Measurements from ENCODE around the gene COA3.

Gene COA3

DNA sequence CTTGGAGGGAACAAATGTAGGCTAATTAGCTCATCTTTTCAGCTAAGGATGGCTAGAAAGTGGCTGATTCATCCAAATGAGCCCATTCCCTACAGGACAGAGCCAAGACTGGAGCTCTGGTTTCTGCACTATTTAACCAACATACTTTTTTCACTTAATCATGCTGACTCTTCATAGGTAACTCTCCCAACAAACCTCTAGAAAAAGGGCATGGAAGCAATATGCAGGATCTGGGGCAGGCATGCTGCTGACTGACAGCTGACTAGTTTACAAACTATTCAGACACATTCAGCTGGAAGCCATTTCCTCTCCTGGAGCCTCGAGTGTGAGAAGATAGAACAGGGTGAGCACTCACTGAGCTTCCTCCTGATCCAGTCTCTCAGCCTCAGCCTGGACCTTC is 19.4 kb upstream of the COA3 start:
- DNase-seq (ENCODE audit: low read depth): no peak

DNA sequence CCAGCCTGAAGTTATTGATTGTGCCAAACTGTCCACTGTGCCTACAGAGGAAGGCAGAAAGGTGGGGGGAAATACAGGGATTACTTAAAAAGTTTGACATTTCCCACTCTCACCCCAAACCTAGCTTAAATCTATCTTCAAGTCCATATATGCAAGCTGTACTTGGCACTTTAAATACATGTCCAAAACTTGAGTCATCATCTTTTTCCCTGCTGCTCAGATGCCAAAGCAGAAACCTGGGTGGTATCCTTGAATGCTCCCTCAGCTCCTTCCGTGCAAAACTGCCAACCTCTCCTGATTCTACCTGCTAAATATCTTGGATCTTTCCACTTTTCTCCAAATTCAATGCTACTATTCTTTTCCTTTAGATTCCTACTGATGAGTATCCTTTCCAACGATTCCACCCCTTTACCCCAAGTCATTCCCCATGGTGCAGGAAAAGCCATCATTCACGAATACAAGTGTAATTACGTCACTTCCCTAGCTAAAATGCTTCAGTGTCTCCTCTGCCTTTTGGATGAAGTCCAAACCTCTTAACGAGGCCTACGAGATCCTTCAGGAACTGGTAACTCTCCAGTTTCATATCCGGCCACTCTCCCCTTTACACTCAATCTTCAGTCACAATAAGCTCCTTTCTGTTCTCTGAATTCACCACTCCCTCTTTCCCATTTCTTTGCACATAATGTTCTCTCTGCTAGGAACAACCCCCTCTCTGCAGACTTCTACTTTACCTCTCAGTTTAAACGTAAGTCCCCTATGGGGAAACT is 16.3 kb upstream of the COA3 start:
- no peak for DNase-seq (ENCODE audit: low read depth)

DNA sequence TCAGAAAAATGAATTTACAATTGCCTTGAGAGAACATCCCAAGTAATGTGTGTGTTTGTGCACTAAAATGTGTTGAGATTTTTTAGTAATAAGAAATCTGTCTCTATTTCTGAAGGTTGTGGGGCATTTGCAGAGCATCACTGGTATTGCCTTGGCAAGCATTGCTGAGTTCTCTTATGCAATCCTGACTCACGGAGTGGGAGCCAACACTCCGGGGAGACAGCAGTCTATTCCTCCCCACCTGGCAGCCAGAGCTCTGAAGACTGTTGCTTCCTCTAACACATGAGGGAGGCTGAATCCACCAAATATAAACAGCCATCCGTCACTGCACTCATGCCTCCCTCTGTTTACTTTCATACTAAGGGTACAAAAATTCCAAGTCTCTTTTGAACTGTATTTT is 10.7 kb upstream of the COA3 start:
- no peak for DNase-seq (ENCODE audit: low read depth)

DNA sequence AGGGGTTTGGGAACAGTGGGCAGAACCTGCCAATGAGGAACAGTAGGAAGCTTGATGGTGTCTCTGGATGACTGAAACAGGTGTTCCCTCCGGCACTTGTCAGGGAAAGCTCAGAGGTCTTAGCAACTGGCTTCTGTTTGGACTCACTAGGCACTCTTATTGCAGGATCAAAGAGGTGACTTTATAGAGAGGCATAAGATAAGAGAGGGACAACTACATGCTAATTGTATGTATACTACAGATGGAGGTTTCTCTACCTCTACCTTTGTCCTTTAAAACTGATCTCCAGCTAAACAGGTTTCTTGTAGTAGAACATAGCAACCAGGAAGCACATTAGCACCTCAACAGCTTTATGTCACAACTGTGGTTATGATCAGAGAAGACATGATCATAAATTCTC is 7.7 kb upstream of the COA3 start:
- DNase-seq (ENCODE audit: low read depth): no peak

DNA sequence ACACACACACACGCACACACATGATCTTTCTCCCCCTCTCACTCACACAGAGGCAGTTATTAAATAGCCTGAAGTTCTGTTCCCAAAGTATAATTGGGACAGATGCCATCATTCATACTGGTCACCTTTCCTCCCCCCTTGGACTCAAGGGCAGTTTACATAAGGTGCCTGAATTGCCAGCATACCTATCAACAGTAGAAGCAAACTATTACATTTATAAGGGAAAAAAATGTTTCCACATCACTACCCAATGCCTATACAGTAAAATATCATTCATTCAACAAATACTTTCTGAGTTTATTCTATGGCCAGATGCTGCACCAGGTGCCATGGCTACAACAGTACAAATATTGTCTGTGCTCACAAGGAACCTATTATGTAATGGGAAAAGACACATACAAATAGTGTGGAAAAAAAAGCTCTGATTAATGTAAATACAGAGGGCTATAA is 6.4 kb upstream of the COA3 start:
- DNase-seq (ENCODE audit: low read depth): no peak

DNA sequence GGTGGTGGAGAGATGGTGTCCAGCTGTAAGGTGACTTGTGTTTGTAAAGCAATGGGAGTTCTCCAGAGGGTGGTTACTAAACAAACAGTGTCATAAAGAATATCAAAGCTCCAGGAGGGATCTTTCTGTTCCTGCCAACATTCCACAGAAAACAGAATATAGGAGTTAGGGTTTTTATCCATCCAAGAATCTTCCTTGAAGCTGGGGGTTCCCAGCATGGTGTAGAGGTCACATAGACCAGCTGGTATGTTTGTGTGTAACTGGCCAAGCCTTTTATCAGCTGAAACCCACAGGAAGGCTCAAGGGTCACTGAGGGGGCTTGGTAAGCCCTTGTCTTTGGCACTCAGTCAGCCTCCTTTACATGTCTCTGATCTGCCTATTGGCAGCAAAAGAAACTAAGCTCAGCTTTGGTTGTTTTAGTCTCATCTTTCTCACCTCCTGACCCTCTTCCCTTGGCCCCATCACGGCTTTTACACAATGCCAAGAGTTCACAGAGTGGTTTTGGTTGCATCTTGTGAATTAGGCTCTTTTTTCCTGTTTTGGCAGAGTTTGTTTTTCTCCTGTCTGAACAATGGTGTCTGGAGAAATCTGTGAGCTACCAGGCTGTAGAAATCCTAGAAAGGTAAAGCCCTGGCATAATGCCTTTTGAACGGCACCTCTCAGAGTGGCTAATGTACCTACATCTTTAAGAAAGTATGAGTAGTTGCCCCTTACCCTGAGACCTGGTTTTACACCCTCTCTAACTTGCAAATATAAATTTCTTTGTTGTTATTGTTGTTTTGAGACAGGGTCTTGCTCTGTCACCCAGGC is 4.8 kb upstream of the COA3 start:
- no peak for DNase-seq (ENCODE audit: low read depth)

DNA sequence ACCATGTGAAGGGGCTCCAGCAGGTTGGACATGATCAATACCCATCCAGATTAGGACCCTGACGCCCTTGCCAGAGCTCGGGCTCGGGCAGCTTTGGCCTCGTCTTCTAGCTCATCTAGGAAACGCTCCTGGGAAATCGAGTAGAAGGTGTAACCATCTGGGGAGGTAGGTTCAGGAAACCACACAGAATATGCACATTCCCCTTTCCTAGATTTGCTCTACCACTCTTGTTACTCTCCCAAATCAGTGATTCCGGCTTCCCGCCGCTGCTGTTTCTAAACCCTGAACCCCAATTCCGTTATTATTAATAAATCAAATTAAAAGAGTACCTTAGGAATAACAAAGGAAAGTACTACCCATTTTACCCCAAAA is 507 bp downstream of the COA3 start:
- no peak for DNase-seq (ENCODE audit: low read depth)

DNA sequence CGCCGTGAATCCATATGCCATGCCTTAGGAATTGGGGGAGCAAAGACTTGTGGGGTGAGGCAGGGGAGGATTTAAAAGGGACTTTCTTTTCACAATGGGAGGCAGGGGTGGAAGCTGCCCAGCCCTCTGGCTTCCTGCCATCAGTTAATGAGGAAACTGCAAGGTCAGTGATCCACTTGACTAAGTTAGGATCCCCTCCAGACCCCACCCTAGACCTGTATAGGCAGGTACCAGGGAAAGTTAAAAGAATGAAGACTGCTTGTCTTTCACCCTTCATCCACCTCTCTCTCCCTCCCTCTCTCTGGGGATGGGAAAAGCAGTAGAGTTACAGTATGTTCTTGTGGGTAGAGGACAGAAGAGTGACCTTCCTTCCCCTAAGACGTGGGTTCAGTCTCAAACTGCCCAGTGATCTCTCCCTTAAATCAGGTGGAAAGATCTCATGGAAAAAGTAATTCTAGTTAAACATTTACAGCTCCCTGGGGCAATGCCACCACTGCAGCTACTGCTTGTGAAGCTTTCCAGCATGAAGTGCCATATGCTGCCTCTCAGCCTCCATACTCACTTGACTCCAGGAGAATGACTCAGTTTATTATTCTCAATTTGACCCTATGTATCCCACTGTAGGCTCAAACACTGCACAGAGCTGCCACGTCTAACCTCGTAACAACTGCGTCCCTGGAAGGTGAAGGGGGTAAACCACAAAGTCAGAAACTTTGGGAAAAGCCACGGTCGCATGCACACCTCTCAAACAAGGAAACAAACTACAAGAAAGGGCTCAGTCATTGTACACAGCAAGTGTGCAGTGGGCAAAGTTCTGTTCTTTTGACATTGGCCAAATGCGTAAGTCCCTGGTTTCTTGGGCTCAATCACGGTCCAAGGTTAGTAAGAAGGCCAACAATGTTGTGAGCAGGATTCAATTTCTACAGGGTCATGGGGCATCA is 1.2 kb downstream of the COA3 start:
- no peak for DNase-seq (ENCODE audit: low read depth)

DNA sequence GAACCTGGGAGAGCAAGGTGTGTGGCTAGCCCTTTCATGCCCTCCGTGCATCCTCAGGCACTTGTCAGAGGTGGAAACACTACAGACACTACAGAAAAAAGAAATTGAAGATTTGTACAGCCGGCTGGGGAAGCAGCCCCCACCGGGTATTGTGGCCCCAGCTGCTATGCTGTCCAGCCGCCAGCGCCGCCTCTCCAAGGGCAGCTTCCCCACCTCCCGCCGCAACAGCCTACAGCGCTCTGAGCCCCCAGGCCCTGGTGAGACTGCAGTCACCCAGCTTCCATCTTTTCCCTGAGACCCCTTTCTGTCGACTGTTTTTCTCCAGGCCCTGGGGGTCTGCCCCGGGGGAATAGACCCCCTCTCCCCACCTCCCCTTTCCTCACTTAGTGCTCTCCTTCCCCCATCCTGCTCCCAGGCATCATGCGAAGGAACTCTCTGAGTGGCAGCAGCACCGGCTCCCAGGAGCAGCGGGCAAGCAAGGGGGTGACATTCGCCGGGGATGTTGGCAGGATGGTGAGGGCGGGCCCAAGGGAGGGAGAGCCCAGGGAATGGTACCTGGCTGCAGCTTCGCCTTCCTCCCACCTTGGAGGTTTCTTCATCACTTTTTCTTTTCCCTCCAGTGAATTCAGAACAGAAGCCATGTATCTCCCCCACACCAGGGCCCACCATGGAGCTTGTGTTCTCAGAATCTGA is 2.3 kb downstream of the COA3 start:
- no peak for DNase-seq (ENCODE audit: low read depth)

DNA sequence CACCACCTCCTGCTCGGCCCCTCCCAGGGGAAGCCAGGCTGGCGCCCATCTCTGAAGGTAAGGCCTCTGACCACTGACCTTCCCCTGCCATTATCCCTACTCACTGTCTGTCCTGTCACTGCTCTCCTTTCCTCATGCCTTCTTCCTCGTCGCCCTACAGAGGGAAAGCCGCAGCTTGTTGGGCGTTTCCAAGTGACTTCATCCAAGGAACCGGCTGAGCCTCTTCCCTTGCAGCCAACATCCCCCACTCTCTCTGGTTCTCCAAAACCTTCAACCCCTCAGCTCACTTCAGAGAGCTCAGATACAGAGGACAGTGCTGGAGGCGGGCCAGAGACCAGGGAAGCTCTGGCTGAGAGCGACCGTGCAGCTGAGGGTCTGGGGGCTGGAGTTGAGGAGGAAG is 3.0 kb downstream of the COA3 start:
- DNase-seq (ENCODE audit: low read depth): no peak

DNA sequence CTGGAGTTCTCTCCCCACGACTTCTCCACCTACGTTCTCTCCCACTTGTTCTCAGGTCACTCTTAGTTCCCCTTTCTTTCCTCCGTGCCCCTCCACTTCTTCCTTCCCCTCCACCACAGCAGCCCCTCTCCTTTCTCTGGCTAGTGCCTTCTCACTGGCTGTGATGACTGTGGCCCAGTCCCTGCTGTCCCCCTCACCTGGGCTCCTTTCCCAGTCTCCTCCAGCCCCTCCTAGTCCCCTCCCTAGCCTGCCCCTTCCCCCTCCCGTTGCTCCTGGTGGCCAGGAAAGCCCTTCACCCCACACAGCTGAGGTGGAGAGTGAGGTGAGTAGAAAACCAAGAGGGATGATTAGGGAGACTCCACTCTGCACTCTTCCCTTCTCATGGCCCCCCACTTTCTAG is 3.4 kb downstream of the COA3 start:
- no peak for DNase-seq (ENCODE audit: low read depth)

DNA sequence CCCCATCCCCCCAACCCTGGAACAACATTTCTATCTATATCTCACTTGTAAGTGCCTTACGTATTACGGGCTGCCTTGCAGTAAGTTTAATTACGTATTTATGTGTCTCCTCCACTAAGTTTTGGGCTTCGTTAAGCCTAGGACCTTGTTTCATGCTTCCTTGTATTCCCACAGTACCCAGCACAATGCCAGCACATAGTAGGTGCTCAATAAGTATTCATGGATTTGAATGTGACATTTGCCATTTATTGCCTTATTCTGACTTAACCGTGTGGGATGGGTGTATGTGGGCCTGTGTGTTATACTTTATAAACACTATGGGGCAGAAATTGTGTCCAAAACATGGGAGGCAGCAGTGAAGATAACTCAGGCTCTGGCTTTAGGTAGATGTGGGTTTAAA is 6.0 kb downstream of the COA3 start:
- no peak for DNase-seq (ENCODE audit: low read depth)

DNA sequence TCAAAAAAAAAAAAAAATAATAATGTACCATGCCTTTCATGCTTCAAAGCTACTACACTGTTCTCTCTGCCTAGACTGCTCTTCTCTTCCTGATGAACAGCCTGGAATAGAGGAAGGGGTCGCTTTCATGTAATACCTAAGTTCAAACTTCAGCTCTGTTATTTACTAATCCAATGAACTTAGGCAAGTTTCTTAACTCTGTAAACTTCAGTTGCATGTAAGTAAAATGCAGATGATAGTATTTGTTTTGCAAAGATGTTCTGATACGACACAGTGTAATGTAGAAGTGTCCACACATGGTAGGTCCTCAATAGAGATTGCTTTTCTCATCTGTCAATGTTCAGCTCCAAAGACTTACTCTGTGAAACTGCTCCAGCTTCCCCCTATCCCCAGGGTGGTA is 6.6 kb downstream of the COA3 start:
- DNase-seq (ENCODE audit: low read depth): no peak

DNA sequence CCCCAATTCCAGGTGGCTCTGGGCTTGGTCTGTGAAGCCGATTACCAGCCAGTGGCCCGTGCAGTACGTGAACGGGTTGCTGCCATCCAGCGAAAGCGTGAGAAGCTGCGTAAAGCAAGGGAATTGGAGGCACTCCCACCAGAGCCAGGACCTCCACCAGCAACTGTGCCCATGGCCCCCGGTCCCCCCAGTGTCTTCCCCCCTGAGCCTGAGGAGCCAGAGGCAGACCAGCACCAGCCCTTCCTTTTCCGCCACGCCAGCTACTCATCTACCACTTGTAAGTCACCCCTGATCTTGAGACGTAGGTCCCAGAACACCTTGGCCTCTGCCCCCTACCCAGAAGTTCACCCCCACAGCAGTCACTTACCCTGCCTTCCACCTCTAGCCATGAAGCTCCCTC is 11.2 kb downstream of the COA3 start:
- DNase-seq (ENCODE audit: low read depth): no peak

DNA sequence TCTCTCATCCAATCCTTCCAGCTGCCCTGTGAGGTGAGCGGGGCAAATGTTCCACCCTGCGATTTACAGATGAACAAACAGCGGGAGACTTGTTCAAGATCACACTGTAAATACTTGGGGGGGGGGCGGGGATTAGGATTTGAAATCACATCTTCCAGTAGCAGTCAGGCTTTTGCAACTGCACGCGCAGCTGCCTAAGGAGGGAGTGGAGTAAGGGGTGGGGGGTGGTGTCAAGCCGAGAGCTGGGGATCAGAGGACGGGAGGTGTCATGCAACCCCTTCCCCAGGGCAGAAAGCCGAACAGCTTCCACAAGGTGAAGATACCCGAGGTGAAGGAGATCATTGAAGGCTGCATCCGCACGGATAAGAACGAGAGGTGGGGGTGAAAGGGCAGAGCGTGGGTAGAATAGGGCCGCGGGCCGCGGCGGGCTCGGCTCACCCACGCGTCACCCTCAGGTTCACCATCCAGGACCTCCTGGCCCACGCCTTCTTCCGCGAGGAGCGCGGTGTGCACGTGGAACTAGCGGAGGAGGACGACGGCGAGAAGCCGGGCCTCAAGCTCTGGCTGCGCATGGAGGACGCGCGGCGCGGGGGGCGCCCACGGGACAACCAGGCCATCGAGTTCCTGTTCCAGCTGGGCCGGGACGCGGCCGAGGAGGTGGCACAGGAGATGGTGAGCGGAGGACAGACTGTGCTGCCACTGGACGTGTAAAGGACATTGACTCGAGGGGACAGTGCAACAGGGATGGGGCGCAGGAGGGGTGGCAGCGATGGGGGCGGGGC is 13.5 kb downstream of the COA3 start:
- no peak for DNase-seq (ENCODE audit: low read depth)

DNA sequence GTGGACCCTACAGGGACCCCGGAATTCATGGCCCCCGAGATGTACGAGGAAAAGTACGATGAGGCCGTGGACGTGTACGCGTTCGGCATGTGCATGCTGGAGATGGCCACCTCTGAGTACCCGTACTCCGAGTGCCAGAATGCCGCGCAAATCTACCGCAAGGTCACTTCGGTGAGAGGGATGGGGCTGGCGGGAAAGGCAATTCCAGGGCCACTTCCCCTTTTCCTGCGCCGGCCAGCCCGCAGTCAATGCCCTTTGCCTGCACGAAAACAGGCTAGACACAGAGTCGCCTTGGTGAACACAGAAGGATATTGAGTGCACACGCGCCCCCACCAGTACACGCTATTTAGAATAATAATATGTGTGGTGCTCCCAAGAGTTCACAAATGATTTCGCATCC is 14.1 kb downstream of the COA3 start:
- DNase-seq (ENCODE audit: low read depth): no peak

DNA sequence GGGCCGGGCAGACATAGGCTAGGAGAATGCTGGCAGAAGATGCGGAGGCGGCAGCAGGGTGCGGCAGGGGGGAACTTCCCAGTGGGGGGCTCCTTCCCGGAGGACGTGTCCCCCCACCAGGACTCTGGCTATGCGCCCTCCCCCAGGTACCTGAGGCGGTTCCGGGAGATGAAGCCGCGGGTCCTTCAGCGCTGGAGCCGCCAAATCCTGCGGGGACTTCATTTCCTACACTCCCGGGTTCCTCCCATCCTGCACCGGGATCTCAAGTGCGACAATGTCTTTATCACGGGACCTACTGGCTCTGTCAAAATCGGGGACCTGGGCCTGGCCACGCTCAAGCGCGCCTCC is 14.7 kb downstream of the COA3 start:
- no peak for DNase-seq (ENCODE audit: low read depth)

DNA sequence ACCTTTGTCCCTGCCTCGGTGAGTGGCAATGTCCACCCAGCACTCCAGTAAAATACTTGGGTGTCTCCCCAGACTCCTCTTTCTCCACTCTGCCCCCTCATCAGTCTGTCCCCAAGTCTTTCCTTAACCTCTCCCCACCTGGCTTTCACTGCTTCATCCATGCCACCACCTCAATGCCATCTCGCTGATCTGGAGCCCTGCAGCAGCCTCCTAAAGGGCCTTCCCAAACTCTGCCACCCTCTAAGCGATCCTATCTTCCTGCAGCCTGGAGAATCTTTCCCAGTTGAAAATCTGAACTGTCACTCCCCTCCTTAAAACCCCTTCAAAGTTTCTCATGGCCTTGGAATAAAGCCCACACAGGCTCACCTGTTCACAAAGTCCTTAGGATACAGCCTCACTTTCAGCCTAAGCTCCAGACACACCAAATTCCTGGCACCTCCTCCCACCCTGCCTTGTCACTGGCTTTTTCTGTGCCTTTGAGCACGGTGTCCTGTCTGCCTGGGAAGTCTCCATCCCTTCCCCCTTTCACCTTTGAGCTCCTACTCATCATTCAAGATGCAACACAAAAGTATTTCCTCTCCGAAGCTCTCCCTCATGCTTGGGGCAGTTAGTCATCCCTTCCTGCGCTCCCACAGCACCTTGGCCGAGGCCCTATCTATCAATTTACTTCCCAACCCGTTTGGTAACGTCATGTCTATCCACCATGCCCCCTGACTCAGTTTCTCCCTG is 15.3 kb downstream of the COA3 start:
- no peak for DNase-seq (ENCODE audit: low read depth)

DNA sequence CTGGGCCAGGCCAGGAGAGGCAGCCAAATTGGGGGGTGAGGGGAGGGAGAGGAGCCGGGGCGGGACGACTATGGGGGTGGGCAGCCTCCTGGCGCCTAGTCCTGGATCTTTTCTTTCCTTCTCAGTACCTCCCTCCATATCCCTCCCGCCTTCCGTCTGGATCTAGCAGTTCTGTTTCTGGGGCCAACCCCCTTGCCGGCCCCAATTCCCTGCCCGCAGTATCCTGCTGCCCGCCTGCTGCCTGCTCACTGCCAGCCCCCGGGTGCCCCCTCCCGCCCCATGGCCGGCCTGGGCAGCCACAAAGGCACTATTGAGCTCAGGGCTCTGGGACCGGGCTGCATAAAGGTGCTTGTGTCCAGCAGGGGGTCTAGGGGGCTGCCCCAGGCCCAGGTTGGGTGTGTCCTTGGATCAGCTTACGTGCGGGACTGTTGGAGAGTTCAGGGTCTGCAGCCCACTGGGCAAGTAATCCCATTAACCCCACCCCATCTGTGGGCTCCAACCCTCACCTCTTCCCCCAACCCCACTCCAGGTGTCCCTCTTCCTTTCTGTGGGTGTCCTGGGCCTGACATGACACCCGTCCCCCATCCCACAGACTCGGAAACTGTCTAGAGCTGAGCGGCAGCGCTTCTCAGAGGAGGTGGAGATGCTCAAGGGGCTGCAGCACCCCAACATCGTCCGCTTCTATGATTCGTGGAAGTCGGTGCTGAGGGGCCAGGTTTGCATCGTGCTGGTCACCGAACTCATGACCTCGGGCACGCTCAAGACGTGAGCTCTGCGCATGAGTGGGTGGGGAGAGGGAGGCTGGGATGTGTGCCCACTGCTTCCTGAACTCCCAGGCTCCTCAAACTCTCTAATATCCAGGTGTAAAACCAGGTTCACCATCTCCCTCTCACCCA is 16.1 kb downstream of the COA3 start:
- DNase-seq (ENCODE audit: low read depth): no peak

Measured in activated T-cell treated with anti-CD3 and anti-CD28 coated beads for 48 hours (primary cell).